IMR-90 (cell line): Measurements from ENCODE around the gene HBEGF.

Experiments
- CEBPB ChIP-seq: IDR thresholded peaks from 2 replicates; pipeline ENCODE4 v1.6.1; 2012; ENCODE audit warnings: low read depth, low read length, improper control_type of control experiment
- CHD1 ChIP-seq: IDR thresholded peaks from 2 replicates; pipeline ENCODE4 v1.6.1; 2012; ENCODE audit warnings: low read depth, low read length, improper control_type of control experiment
- CTCF ChIP-seq: conservative IDR thresholded peaks from 2 replicates; pipeline ENCODE4 v1.5.1; 2012; ENCODE audit warnings: mild to moderate bottlenecking, low read depth, low read length, improper control_type of control experiment
- MAFK ChIP-seq: IDR thresholded peaks from 2 replicates; pipeline ENCODE4 v1.6.1; 2012; ENCODE audit warnings: low read depth, low read length, improper control_type of control experiment
- NFE2L2 ChIP-seq: fragments of 150-350 bp; IDR thresholded peaks from 2 replicates; pipeline ENCODE4 v1.6.1; 2016; ENCODE audit warnings: low read depth, mild to moderate bottlenecking, low read length
- POLR2A ChIP-seq: IDR thresholded peaks from 2 replicates; pipeline ENCODE4 v1.6.1; 2012; ENCODE audit warnings: mild to moderate bottlenecking, low read depth, low read length
- RCOR1 ChIP-seq: IDR thresholded peaks from 2 replicates; pipeline ENCODE4 v1.6.1; 2012; ENCODE audit warnings: mild to moderate bottlenecking, low read length, improper control_type of control experiment; ENCODE audit not compliant: insufficient replicate concordance
- RFX5 ChIP-seq: IDR thresholded peaks from 2 replicates; pipeline ENCODE4 v1.8.0; 2012; ENCODE audit warnings: low read depth, mild to moderate bottlenecking, low read length, moderate library complexity
- SMC3 ChIP-seq: fragments of 150-350 bp; IDR thresholded peaks from 2 replicates; pipeline ENCODE4 v1.6.1; 2016; ENCODE audit warnings: low read depth, mild to moderate bottlenecking, antibody characterized with exemption, low read length, moderate library complexity
- USF2 ChIP-seq: fragments of 150-350 bp; IDR thresholded peaks from 2 replicates; pipeline ENCODE4 v1.6.1; 2017; ENCODE audit warnings: mild to moderate bottlenecking, antibody characterized with exemption, low read length, low read depth

- TF ChIP-seq RCOR1 (no peak), RFX5 (no peak), CTCF (no peak), POLR2A (no peak), USF2 (no peak), CHD1 (no peak), SMC3 (no peak), MAFK (no peak), NFE2L2 (no peak), CEBPB (no peak)
Measured at GRCh38 chr5:140325486-140325885, 20.9 kb downstream of the HBEGF start.
